GM15510 (cell line): ENCODE measurements around the gene DNAJB6.

ENCODE experiments used
- POLR2A ChIP-seq: IDR thresholded peaks from 3 replicates; pipeline ENCODE4 v1.6.1; 2011; ENCODE audit warnings: borderline replicate concordance; ENCODE audit not compliant: insufficient read length; ENCODE audit errors: extremely low read depth

Gene DNAJB6

DNA sequence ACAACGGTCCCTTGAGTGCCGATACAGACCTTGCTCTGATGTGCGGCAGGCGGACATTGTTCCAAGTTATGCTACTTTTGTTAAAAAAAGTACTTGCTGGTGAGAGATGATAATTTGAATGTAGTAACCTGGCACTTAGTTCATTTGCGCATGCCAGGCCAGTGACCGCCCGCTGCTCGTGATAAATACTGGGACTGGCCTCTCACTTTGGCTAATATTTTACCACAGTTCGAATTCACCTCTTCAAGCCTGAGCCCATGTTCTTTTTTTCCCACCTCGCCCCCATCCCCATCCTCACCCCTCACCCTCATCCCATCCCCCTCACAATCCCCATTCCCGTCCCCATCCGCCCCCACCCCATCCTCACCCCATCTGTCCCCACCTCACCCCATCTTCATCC is 126.4 kb downstream of the DNAJB6 start:
- no peak for TF ChIP-seq POLR2A

DNA sequence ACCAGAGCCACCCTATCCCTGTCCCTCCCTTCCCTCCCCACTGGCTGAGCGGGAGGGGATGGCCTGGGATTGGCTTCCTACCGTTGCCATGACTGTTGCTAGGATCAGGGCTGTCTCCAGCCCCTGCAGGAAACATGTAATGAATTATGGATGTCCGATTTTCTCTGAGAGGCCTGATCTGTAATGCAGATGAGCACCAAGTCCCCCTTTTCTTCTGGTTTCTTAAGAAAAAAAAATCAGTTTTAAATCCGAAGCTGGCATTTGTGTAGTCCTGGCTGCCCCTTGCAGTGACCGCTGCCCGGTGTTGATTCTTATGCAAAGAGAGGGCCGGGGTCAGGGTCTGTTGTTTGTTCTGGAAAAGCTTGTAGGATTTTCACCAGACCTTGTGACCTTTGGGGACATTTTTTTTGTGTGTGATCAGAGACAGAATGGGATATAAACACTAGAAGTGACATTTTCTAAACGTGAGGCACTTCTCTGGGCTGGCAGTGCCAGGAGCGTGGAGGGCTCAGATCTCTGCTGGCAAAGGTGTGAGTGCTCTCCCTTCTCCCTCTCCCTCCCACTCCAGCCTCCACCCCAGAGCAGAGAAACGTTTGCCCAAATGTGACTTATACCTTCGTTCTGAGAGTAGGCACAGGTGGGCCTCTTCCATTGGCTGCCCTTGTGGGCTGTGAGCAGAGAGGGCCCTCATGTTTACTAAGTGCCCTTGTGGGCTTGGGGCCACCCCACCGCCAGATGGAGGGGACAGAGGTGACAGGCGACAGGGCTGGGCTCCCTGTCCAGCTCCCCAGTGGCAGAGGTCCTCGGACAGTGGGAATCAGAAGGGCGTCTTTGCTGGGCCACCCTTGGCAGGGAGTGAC is 127.5 kb downstream of the DNAJB6 start:
- TF ChIP-seq POLR2A: no peak

DNA sequence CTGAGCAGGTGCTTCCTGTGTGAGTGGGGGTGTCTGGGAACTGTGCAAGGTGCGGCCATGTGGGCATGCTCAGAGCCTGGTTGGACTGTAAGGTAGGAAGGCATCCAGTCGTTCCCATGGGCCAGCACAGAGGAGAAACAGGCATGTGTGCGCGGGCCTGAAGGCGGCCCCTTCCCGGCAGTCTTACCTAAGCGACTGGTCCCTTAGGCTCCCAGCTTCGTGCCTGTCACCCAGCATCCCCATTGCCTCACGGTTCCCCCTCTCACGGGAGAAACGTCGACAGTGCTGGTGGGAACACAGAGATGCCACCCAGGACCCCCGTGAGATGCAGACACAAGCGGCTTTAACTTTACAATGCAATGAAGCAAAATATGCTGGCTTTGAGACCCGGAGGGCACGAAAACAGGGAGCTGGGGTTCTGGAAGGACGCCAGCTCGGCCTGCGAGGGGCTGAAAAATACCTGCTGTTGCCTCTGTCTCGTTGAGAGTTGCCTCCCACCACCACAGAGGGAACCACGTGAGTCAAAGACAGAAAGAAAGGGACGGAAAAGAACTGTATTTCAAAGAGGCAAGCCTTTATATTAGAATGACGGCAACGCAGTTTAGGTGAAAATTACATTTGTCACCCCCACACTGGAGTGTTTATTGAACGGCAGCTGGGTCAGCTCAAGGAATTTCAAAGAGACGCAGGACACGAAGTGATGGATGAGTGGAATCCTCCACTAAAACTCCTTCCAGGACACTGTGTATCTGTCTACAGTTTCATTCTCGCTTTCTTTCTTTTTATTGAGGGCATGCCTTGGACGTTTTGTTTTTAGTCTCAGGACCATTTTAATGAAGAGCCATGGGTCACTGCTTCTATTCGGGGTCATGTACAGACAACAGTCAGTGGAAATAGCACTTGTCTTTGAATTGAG is 128.4 kb downstream of the DNAJB6 start:
- TF ChIP-seq POLR2A: no peak

DNA sequence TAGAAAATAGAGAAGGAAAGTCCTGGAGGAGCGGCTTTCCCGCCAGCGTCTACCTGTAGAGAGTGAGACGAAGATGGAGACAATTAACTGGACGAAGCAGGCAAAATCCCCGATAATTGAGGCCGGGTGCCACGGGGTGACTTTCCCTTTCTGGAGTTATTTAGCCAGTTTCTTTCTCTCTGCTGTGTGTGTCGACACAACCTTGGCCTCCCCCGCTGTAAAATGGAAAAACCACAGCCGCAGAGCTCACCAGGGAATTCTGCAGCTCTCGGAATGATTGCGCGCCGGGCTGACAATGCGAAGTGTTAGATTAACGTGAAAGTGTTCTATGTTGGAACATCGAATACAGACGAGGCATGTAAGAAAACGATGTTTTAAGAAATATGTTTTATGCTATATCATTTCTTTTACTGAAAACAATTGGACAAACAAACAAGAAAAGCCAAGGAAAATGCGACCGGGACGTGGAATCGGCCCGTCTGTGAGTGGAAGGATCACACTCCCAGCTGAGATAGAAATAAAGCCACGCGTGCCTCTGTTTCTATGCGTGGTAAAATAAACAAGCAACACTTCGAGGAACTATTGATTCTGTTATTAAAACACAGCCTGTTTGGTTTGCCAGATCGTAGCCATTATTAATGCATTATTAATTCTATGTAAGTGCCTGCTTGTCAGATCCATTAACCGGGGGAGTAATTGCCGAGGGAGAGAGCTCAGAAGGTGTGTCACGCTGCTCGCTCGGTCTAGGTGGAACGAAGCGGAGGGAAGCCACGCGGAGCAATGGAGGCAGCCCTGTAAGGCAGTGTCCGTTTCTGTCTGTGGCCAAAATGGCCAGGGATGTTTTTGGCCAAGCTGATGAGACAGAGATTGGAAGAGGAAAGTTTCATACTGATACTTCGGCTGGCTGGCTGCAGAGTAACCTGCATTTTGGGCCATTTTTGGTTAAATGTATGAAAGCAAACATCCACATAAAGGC is 129.4 kb downstream of the DNAJB6 start:
- TF ChIP-seq POLR2A: no peak

DNA sequence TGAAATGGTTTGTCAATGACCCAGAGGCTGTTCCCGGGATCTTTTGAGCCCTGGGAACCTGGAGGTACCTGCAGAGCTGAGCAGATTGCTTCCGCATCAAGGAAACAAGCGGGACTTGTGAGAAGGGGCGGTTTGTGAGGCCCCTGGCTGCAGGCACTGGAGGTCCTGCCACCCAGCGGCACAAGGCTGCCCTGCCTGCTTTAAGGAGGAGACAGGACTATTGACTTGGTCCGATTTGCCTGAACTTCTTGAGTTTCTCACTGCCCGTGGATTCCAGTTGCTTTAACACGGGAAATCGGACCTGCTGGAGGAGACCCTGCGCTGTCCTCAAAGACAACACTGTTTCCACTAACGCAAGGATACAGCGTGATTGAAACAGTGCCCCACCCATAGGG is 130.1 kb downstream of the DNAJB6 start:
- TF ChIP-seq POLR2A: no peak
